Measurements from ENCODE around the gene DNAAF9. TPM values are rescaled to one million over a fixed set of nuclear protein-coding genes. Genes with fewer than 3 reads are reported as not detected.

DNAAF9 gene
- total and polyA plus RNA-seq, 2 of the 8 experiments (the other 6 are each of a cell fraction or from before 2014, with no cell fraction given) = 2.6 to 5.7 TPM

- H3K4ac ChIP-seq (replicated peaks; ENCODE audit: insufficient read length, low read depth, low read length) = no peak overlapping the region
- H3K9me3 ChIP-seq (ENCODE audit: insufficient read depth in 2 of 2, low read depth in 1 of 2, low read length in 1 of 2) = no peaks in the 10 kb centered on the region
- peaks cover 0 to 3% (median 1%) of the 10 kb centered on the region in 4 experiments; a peak in 2 of 7 replicates for H3K4me1 ChIP-seq (replicated peaks in 1 of 4; ENCODE audit: control insufficient read depth in 3 of 4, insufficient read depth in 4 of 4, low read length in 3 of 4)
- H3K4me3 ChIP-seq (ENCODE audit: extremely low read depth in 1 of 4, insufficient read depth in 2 of 4, low read depth in 3 of 4, low read length in 4 of 4) = no peak overlapping the region
- no peaks in the 10 kb centered on the region for H3K79me2 ChIP-seq (ENCODE audit: control insufficient read depth in 1 of 2, insufficient read depth in 2 of 2, low read length in 2 of 2)
- H2BK120ac ChIP-seq (replicated peaks; ENCODE audit: low read depth, low read length) = no peak overlapping the region
- 88% methylated on average over 3 of the region's 3 CpGs; no CpG with 5 or more reads in 1 of the 2 experiments for whole genome bisulfite sequencing, 2 experiments (ENCODE audit: extremely low coverage in 1 of 2, insufficient coverage in 1 of 2, insufficient read length in 1 of 2, insufficient replicate concordance in 2 of 2, low coverage in 1 of 2, low lambda C conversion rate in 2 of 2, missing lambda C conversion rate in 1 of 2)
- no peak overlapping the region for H3K23ac ChIP-seq (ENCODE audit: insufficient read length)
- no peaks in the 10 kb centered on the region for H3K27me3 ChIP-seq (replicated peaks in 1 of 4; ENCODE audit: control insufficient read depth in 3 of 4, extremely low read depth in 1 of 4, insufficient read depth in 3 of 4, low read length in 3 of 4)
- H3K27ac ChIP-seq (ENCODE audit: low read depth, low read length) = no peak overlapping the region
- DNase-seq (ENCODE audit: low read depth in 1 of 2, low spot score in 2 of 2) (no peak), FAIRE-seq (peak; percentile 39)
- H4K91ac ChIP-seq (replicated peaks; ENCODE audit: insufficient read length, low read length) = no peak overlapping the region
- H2AFZ ChIP-seq (ENCODE audit: low read length) = no peak overlapping the region
- H3K23me2 ChIP-seq (ENCODE audit: low read depth, low read length) = no peaks in the 10 kb centered on the region
- H3K4me2 ChIP-seq (ENCODE audit: insufficient read depth in 1 of 2, low read depth in 2 of 2, low read length in 2 of 2) = no peak overlapping the region
- ChIA-PET POLR2A (ENCODE audit: partially characterized antibody) (no interaction called here), CTCF (ENCODE audit: partially characterized antibody) (no interaction called here)
- H2BK12ac ChIP-seq (ENCODE audit: low read depth, low read length) = no peak overlapping the region
- TF ChIP-seq KDM5A (IDR thresholded peaks at IDR 0.05; ENCODE audit: low read length) (no peak), YY1 (IDR thresholded peaks at IDR 0.05; ENCODE audit: low read depth, low read length) (no peak), TAF7 (optimal IDR thresholded peaks at IDR 0.05; ENCODE audit: borderline replicate concordance, low read depth, low read length) (no peak), BACH1 (IDR thresholded peaks at IDR 0.05; ENCODE audit: low read length) (no peak), CBX5 (IDR thresholded peaks at IDR 0.05; ENCODE audit: low read depth, low read length) (no peak), CEBPB (IDR thresholded peaks at IDR 0.05; ENCODE audit: low read depth, low read length) (no peak), CBX8 (IDR thresholded peaks at IDR 0.05; ENCODE audit: borderline replicate concordance, low read depth, low read length) (no peak), EGR1 (IDR thresholded peaks at IDR 0.05; ENCODE audit: borderline replicate concordance, low read depth, low read length) (no peak)
- no peak overlapping the region for H3K14ac ChIP-seq (ENCODE audit: insufficient read length)
- no peak overlapping the region for H2BK20ac ChIP-seq (ENCODE audit: low read length)
- no peaks in the 10 kb centered on the region for H3K36me3 ChIP-seq (ENCODE audit: control insufficient read depth in 2 of 4, insufficient read depth in 4 of 4, low read length in 3 of 4)
- no peak overlapping the region for H2BK15ac ChIP-seq (ENCODE audit: low read length)
- no peak overlapping the region for H3K56ac ChIP-seq (replicated peaks; ENCODE audit: insufficient read length, low read depth, low read length)
- no peak overlapping the region for H4K5ac ChIP-seq (ENCODE audit: insufficient read length, low read depth, low read length)
- H4K20me1 ChIP-seq (replicated peaks in 1 of 2; ENCODE audit: control insufficient read depth in 1 of 2, insufficient read depth in 2 of 2, low read length in 2 of 2) = no peaks in the 10 kb centered on the region
- no peak overlapping the region for H3K18ac ChIP-seq (ENCODE audit: extremely low read depth, low read length)
- H3K79me1 ChIP-seq (ENCODE audit: low read depth, low read length) = no peaks in the 10 kb centered on the region
- no peak overlapping the region for H2BK5ac ChIP-seq (ENCODE audit: low read depth, low read length)
- no peak overlapping the region for H4K8ac ChIP-seq (ENCODE audit: extremely low read depth, insufficient read depth, low read length)
- no peak overlapping the region for H2AK5ac ChIP-seq (ENCODE audit: low read depth, low read length)
- H3K9ac ChIP-seq (replicated peaks in 1 of 4; ENCODE audit: extremely low read depth in 1 of 4, low read depth in 3 of 4, low read length in 3 of 4) = no peak overlapping the region
Observed at GRCh38 chr20:3433744-3434143, 26.3 kb upstream of the DNAAF9 start.
